GM19463 (cell line): Measurements from ENCODE around the gene PRAMEF14.
"Not testable (repeated sequence)": the region's sequence is repeated elsewhere in the genome, so short reads cannot be mapped to it uniquely, and the experiment has no call there.

ENCODE experiments used
- ATAC-seq: cut with Tn5 transposase; IDR thresholded peaks from one replicate; pipeline ENCODE4 v1.9.1; 2021; ENCODE audit warnings: mild to moderate bottlenecking, moderate library complexity; ENCODE audit not compliant: unreplicated experiment

PRAMEF14 gene

GRCh38 chr1:13347034-13347433 is at the start of gene PRAMEF14:
Gene PRAMEF14 (minus strand): TSS chr1:13347134. CDS start chr1:13345314, 1,820 bp downstream.
- not testable (repeated sequence) for ATAC-seq

GRCh38 chr1:13395311-13395710 is 48.4 kb upstream of the PRAMEF14 start:
- not testable (repeated sequence) for ATAC-seq

GRCh38 chr1:13394761-13395160 is 47.8 kb upstream of the PRAMEF14 start:
- not testable (repeated sequence) for ATAC-seq

- ATAC-seq: not testable (repeated sequence)
Observed at GRCh38 chr1:13393004-13393403, 46.1 kb upstream of the PRAMEF14 start.

- not testable (repeated sequence) for ATAC-seq
Observed at GRCh38 chr1:13389332-13389731, 42.4 kb upstream of the PRAMEF14 start, which contains the start of gene PRAMEF17. Gene PRAMEF17 (plus strand): TSS chr1:13389632. CDS start chr1:13389658, 26 bp downstream.

GRCh38 chr1:13380380-13380779 is 33.4 kb upstream of the PRAMEF14 start:
- not testable (repeated sequence) for ATAC-seq

- not testable (repeated sequence) for ATAC-seq
Observed at GRCh38 chr1:13378983-13379382, 32.0 kb upstream of the PRAMEF14 start.

GRCh38 chr1:13368544-13368943 is 21.6 kb upstream of the PRAMEF14 start:
- not testable (repeated sequence) for ATAC-seq

- not testable (repeated sequence) for ATAC-seq
Observed at GRCh38 chr1:13366536-13366935, 19.6 kb upstream of the PRAMEF14 start.

- not testable (repeated sequence) for ATAC-seq
Observed at GRCh38 chr1:13364928-13365327, 18.0 kb upstream of the PRAMEF14 start.

- ATAC-seq: not testable (repeated sequence)
Observed at GRCh38 chr1:13362364-13362763, 15.4 kb upstream of the PRAMEF14 start.

- ATAC-seq: not testable (repeated sequence)
Observed at GRCh38 chr1:13356774-13357173, 9.8 kb upstream of the PRAMEF14 start.

- ATAC-seq: not testable (repeated sequence)
Observed at GRCh38 chr1:13354475-13354874, 7.5 kb upstream of the PRAMEF14 start.

- not testable (repeated sequence) for ATAC-seq
Observed at GRCh38 chr1:13353476-13353875, 6.5 kb upstream of the PRAMEF14 start.

GRCh38 chr1:13342496-13342895 is 4.4 kb downstream of the PRAMEF14 start:
- not testable (repeated sequence) for ATAC-seq

- not testable (repeated sequence) for ATAC-seq
Observed at GRCh38 chr1:13315281-13315680, 31.7 kb downstream of the PRAMEF14 start, which contains the start of gene PRAMEF15. Gene PRAMEF15 (plus strand): TSS chr1:13315581. CDS start chr1:13318408, 2,827 bp downstream.

GRCh38 chr1:13303239-13303638 is 43.7 kb downstream of the PRAMEF14 start, which contains the start of gene PRAMEF33:
Gene PRAMEF33 (plus strand): TSS chr1:13303539. CDS start chr1:13305955, 2,416 bp downstream.
- not testable (repeated sequence) for ATAC-seq

- ATAC-seq: not testable (repeated sequence)
Observed at GRCh38 chr1:13302197-13302596, 44.7 kb downstream of the PRAMEF14 start.

- not testable (repeated sequence) for ATAC-seq
Observed at GRCh38 chr1:13298699-13299098, 48.2 kb downstream of the PRAMEF14 start.

GRCh38 chr1:13297216-13297931 is 49.6 kb downstream of the PRAMEF14 start:
- ATAC-seq: not testable (repeated sequence)
